ENCODE results near the gene RAB8A. TPM values are rescaled to one million over a fixed set of nuclear protein-coding genes. Genes with fewer than 3 reads are reported as not detected.
"Not testable (repeated sequence)": the region's sequence is repeated elsewhere in the genome, so short reads cannot be mapped to it uniquely, and the experiment has no call there.

The RAB8A gene
- polyA plus RNA-seq, 1 donor = 87.0 TPM

DNA sequence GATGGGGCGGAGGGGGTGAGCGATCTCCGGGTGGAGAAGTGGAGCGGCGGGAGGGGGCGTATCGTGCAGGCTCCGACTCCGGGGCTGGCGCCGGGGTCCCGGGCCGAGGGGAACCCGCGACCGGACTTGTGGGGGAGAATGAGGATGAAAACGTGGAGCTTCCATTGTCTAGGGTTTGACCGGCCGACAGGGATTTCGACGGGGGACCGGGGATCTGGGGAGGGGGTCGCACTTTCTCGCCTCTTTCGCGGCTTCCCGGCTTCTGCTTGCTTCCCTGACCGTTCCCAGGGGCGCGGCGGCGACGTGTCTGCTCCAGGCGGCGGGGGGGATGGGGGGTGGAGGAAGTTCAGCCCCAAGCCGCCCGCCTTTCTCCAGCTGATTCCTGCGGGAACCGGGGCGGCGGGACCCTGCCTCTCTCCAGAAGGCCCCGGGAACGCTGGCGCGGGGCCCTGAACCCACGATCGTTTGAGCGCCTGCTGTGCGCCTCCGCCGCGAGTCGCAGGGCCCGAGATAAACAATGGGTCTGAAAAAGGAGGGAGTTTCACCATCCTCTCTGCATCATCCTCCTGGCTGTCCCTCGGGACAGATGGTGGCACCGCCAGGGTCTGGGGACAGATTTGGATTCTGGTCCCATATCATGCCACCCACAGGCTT, 34.6 kb upstream of the RAB8A start:
- DNase-seq = no peak

DNA sequence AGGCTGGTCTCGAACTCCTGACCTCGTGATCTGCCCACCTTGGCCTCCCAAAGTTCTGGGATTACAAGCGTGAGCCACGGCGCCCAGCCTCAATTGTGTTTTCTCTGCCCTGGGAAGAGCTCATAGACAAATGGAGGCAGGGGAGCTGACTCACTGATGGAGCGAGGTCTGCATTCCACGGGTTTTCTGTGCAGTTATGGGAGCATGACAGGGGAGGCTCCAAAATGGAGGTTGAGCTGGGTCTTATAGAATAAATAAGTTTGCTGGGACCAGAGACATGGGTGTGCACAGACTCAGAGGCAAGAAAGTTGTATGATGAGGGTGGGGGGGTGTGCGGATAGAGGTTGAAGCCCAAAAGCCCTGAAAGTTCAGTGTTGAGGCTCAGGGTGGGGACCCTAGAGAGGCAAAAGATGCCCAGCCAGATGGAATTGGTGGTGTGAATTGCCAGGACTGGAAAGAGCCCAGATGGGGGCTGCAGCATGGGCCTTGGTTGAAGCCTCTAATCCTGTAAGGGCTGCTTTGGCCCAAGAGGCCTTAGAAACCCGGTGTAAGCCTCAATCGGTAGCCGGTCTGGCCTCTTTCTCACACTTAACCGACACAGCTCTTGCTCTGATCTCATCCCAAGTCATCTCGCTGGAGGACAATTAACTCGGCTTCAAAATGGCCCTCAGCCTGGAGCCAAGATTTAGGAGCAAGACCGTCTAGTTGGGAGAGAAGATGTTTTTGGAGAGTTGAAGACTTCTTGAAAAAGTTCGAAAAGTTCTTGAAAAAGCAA, 33.5 kb upstream of the RAB8A start:
- no peak for DNase-seq

DNA sequence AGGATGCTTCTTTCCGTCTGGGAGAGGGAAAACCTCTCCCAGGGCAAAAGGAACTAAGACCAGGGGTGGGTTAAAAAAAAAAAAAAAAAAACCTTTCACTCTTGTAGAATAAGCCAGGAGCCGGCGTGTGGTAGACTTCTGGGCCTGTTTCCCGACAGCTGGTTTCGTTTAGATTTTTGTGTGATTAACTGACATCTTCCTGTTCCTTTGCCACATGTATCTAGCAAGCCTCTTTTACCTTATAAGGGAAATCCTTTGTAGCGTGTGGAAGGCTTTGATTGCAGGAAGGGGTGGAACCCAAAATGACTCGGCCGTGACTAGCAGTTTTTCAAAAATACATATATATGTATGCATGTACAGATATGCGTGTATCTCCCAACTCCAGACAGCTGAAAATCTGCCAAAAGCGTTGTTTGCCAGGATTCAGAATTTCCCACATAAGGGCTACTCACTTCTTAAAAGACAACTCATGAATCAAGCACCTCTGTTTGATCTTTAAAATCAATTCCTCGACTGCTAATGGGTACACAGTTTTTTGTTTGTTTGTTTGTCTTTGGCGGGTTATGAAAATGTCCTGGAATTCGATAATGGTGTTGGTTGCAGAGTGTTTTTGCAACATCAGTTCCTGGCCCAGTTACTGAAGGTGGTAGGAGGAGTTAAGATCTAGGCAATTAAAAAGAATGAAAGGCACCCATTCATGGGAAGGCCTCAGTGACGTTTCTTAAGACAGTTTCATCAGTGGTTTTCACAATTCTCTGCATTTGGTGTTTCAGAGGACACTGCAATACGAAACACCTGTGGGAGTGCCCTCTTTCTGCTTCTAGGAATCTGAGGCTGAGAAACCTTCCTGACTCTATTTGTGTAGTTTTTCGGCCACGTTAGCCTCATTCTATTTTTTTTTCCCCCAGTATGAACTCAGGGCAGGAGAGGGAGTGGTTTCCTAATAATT, 32.7 kb upstream of the RAB8A start:
- DNase-seq = peak; percentile 90

DNA sequence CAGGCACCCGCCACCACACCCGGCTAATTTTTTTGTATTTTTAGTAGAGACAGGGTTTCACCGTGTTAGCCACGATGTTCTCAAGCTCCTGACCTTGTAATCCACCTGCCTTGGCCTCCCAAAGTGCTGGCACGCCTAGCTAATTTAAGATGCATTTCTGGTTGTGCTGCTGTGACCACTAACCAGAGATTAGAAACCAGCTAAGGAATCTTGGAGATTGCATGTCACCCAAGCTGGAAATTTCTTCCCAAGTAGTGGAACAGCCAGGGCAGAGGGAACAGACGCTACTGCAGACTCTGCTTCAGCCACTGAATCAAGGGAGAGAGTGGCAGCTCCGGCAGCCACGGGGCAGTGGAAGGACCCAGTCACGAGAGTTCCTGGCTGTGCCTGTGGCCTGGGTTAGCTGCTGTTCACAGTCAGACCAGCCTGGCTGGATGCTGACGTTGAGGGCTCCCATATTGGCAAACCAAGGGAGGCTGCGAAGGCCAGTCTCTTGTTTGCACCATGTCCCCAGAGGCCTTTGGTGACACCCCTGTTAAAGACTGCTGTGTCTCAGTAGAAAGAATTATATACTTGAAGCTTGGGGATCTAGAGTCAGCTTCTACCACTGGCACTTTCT, 27.5 kb upstream of the RAB8A start:
- DNase-seq = no peak

DNA sequence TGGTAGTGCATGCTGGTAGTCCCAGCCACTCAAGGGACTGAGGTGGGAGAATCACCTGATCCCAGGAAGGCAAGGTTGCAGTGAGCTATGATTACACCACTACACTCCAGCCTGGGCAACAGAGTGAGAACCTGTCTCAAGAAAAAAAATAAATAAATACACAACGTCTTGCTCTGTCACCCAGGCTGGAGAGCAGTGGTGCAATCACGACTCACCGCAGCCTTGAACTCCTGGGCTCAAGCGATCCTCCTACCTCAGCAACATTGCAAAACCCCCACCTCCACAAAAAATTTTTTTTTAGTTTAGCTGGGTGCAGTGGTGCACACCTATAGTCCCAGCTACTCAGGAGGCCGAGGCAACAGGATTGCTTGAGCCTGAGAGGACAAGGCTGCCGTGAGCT, 26.6 kb upstream of the RAB8A start:
- DNase-seq = no peak

DNA sequence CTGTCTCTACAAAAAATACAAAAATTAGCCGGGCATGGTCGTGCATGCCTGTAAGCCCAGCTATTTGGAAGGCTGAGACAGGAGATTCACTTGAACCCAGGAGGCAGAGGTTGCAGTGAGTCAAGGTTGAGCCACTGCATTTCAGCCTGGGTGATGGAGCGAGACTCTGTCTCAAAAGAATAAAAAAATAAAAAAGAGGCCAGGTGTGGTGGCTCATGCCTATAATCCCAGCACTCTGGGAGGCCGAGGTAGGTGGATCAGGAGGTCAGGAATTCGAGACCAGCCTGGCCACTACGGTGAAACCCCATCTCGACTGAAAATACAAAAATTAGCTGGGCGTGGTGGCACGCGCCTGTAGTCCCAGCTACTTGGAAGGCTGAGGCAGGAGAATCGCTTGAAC, 24.3 kb upstream of the RAB8A start:
- not testable (repeated sequence) for DNase-seq

DNA sequence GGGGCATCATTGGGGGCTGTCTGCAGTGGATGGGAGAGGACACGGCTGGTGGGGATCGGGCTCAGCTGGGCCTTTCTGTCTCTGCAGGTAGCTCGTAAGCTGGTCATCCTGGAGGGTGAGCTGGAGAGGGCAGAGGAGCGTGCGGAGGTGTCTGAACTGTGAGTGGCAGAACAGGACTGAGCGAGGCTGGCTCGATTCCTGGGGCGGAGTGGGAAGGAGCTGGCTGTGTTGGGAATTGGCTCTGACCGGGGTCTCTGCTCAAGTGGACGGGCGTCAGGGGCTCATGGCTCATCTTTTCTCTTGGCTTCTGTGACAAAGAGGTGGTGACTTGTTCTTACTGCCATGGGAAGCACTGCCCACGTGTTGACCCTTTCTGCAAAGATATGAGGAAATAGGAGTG, 23.7 kb upstream of the RAB8A start:
- DNase-seq = no peak

DNA sequence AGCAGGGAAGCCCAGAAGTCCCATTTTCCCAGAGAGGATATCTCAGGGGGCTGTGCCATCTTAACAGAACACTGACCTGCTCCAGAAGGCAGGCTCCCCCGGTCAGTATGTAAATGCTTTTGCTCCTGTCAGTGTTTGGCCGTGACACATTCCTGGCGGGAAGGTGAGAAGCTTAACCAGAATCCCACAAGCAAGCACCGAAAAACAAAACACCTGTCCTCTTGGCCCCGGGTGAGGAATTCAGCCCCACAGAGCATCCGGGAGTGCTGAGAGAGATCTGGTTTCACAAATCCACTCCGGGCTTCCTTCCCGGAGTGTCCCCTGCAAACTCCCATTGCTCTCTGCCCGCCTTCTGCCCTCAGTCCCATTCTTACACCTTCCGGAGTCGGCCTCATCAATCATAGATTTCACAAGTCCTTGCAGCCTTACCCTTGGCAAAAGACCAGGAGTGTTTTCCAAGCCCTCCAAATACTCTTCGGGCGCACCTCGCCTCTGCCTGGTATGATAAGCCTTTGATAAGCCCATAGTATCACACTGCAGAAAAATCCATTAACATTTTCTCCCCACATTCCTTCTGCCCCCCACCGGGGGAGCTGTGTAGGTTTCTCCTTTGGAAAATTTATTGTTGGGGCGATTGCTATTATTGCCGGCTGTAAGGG, 23.2 kb upstream of the RAB8A start:
- DNase-seq = no peak

DNA sequence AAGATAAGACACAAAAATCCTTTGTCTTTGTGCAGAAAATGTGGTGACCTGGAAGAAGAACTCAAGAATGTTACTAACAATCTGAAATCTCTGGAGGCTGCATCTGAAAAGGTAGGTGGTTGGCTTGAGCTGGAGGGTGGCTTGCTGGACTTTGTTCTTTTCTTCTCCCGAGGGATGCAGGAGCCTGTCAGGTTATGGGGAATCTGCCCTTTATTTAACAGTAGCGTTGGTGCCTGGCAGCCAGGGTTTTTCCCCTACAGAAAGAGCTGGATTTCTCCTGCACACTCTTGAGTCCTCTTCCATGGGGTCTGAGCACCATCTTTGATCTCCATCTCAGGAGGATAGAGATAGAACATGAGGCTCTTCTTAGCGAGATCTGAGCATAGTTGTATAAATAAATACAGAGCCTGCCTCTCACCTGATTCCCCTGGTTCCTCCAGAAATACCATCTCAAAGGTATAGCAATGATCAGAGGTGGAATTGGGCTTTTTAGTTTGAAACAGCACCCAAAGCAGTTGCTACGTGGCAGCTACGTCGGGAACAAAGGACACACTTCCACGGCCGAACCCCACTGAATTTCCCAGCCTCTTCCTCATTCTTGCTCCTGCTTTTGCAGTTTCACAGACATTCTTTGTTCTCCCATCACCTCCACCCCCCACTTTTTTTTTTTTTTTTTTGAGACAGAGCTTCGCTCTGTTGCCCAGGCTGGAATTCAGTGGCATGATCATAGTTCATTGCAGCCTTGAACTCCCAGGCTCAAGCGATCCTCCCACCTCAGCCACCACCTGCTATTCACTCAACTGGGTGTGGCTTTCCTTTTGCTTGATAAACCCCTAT, 22.5 kb upstream of the RAB8A start:
- DNase-seq = no peak

DNA sequence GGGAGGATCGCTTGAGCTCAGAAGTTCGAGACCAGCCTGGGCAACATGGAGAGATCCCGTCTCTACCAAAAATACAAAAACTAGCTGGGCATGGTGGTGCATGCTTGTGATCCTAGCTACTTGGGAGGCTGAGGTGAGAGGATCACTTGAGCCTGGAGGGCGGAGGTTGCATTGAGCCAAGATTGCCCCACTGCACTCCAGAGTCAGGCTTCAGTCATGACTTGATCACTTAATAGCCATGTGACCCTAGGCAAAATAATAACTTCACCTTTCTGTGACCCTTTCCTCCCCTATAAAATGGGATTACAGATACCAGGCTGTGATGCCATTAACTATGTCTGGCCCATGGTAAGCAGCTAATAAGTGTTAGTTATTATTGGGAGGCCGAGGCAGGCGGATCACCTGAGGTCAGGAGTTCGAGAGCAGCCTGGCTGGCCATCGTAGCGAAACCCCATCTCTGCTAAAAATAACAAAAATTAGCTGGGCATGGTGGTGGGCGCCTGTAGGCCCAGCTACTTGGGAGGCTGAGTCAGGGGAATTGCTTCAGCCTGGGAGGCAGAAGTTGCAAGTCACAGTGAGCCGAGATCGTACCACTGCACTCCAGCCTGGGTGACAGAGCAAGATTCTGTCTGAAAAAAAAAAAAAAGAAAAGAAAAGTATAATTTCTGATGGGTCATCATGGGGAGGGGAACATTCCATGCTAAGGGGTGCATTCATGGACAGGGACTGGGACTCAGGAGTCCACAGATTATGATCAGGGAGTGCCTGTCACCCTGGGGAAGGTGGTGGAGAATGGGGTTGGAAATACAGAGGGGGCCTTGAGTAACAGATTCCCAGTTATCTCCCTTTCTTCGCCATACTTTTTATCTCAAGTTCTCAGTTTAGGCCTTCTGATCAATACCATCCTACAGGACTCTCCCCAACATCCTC, 19.9 kb upstream of the RAB8A start:
- no peak for DNase-seq

DNA sequence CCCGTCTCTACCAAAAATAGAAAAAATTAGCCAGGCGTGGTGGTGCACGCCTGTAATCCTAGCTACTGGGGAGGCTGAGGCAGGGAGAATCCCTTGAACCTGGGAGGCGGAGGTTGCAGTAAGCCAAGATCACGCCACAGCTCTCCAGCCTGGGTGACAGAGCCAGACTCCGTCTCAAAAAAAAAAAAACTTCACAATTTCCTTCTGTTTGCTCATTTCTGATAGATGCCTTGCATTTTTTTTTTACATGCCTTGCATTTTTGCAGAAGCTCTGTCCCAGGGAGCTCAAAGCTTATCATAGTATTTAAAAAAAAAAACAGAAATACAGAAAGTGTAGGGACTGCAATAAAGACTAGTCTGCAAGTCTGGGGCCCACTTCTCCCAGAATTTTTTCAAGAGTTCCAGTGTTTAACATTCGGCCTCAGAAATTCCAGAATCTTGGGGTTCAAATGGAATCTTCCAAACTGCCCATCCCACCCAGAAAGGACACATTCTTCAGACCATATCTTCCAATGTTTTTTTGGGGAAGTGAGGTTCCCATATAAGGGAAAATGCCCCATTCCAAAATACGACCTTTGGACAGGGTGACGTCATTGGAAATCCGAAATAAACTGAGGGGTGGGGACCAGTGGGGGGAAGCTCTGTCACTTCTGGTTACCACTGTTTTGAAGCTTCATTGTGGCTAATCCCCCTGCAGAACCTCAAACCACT, 17.2 kb upstream of the RAB8A start:
- DNase-seq = no peak

DNA sequence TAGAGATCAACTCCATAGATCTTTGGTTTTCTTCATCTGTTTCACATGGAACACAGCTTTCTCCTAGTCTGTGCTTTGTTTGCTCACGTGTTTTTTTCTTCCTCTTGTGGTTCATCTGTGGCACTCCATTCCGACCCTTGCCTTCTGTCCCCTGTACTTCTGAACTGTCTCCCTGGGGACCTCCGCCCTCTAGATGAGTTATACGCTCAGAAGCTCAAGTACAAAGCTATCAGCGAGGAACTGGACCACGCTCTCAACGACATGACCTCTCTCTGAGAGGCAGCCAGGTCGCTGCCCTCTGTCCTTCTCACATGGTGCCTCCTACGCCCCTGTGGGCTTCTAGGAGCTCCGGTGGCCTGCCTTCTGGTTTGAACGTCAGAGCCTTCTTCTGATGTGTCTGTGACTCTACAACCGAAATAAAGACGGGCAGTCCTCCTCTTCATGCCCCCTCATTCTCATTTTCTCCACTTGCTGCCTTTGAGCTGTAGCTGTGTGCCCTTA, 16.6 kb upstream of the RAB8A start:
- no peak for DNase-seq

DNA sequence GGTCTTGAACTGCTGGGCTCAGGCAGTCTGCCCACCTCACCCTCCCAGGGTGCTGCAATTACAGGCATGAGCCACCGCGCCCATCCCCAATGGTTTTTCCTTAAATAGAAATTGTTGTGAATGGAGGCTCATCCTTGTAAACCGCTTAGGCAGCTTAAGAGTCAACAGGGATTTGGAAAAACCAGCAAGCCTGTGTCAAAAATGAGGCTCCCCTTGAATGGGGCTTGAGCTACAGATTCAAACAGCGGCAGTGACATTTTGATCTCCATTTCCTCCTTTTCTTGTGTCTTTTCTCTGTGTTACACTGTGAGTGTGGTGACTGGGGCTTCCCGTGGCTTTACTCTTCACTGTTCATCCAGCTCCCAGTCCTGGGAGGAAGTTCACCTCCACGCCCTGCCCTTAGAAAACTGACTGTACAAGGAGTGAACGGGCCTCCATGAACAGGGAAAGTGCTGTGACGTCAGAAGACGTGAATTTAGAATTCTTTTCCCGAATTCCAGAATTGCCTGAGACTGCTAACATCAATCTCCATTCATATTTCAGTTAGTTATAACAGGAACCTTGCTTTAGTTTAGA, 15.3 kb upstream of the RAB8A start:
- no peak for DNase-seq

DNA sequence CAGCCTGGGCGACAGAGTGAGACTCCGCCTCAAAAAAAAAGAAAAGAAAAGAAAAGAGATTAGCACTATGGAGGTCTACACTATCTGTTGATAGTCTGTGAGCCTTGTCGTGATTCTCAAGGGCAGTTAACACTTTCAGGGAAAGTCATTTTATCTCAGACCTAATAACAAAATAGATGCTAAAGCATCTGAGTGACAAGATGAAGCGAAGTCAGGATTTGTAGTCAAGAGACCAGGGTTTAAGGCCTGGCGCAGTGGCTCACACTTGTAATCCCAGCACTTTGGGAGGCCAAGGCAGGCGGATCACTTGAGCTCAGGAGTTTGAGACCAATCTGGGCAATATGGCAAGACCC, 13.3 kb upstream of the RAB8A start:
- no peak for DNase-seq

DNA sequence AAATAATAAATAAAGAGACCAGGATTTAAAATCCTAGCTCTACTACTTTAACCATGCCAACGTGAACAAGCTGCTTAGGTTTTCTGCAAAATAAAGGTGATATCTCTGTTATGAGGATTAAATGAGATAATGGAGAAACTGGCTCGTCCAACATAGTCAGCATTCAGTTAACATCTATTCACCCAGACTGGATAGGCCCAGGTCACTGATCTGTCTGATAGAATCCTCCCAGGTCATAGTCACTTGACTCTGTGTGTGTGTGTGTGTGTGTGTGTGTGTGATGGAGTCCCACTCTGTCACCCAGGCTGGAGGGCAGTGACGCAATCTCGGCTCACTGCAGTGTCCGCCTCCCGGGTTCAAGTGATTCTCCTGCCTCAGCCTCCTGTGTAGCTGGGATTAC, 12.9 kb upstream of the RAB8A start:
- no peak for DNase-seq

DNA sequence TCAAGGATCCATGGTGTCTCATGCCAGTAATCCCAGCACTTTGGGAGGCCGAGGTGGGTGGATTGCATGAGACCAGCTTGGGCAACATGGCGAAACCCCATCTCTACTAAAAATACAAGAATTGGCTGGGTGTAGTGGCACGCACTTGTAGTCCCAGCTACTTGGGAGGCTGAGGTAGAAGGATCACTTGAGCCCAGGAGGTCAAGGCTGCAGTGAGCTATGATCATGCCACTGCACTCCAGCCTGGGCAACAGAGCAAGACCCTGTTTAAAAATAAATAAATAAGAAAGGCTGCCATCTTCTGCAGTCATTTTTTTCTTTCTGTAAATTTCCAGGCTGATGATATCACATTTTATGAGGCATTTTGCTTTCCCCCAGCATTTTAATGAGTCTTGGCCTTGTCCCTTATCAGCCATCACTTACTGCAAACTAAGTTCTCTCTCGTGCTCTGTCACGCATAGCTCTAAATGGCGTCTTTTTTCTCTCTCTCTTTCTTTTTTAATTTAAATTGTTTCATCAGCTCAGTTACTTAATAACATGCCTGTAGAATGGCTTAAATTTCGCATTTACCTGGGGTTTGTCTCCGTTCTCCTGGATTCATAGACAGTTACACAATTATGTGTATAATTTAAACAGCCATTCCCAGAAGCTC, 12.2 kb upstream of the RAB8A start:
- not testable (repeated sequence) for DNase-seq

DNA sequence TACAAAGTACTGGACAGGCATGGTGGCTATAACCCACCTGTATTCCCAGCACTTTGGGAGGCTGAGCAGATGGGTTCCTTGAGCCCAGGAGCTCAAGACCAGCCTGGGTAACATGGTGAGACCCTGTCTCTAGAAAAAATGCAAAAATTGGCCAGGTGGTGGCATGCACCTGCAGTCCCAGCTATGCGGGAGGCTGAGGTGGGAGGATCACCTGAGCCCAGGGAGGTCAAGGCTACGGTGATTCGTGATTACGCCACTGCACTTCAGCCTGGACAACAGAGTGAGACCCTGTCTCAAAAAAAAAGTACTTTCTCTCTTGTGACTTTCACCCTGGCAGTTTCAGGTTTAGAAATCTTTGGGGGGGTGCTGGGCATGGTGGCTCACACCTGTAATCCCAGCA, 11.2 kb upstream of the RAB8A start:
- no peak for DNase-seq

DNA sequence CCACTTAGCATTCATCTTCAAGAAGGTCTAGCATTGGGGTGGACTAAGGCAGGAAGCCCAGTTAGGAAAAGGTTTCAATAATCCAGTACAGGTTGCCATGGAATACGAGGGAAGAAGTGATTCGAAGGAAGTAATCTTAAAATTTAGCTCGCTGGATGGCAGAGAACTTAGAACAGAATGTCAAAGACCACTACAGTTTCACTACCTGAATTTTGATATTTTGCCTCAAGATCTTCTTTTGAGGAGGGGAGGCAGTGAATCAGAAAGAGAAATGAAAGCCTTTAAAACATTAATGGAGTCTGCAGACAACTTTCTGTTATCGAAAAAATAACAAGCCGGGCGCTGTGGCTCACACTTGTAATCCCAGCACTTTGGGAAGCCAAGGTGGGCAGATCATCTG, 7.0 kb upstream of the RAB8A start:
- no peak for DNase-seq

All from left kidney (tissue), 2 donors.